K562 (cell line): Measurements from ENCODE around the gene SIGMAR1. TPM values are rescaled to one million over a fixed set of nuclear protein-coding genes. Genes with fewer than 3 reads are reported as not detected.

Experiments used
- ATAC-seq: fragments of 200-7000 bp; cut with Tn5 transposase; 3 replicates; pipeline ENCODE4 v1.9.1; 2020; ENCODE audit warnings: moderate library complexity
- BruUV-seq: library from RNA; stranded (reverse); fragments of 400-500 nt; replicated peaks from 2 replicates; lab custom pipeline; 2021; lab: Mats Ljungman, UMichigan
- CTCF ChIA-PET: fragments of 300-600 bp; formaldehyde crosslinking; extraction: SDS; loops from one replicate; lab custom pipeline; 2021; ENCODE audit warnings: low intra/inter-chr PET ratio; lab: Yijun Ruan, JAX
- POLR2A ChIA-PET: fragments of 300-600, 350-650 bp; sonication (Branson Sonifier 250); formaldehyde crosslinking; extraction: SDS; loops from one replicate; lab custom pipeline; 2021; ENCODE audit warnings: antibody characterized with exemption, inconsistent platforms; lab: Yijun Ruan, JAX
- DNase-seq, 4 experiments: peaks; one replicate each; pipeline versions ENCODE4 v3.0.0 to v3.0.0-alpha.2; 2011 to 2018; ENCODE audit warnings: low spot score in 3 of 4, mixed read lengths in 3 of 4; ENCODE audit errors: extremely low read depth in 1 of 4
- FAIRE-seq: peaks from 2 replicates; lab custom pipeline; 2011; peaks lifted over from hg19 to GRCh38; lab: Jason Lieb, UNC
- H2AFZ ChIP-seq: 2 replicates; pipeline ENCODE4 v1.6.0; 2011; ENCODE audit warnings: low read depth, low read length, control low read depth, inconsistent platforms
- H3K27ac ChIP-seq: fragments of 200-600 bp; 3 replicates; pipeline ENCODE4 v1.8.0; 2011; ENCODE audit warnings: low read depth, mild to moderate bottlenecking, control low read depth, inconsistent platforms, low read length, moderate library complexity, mixed read lengths; ENCODE audit errors: extremely low read depth
- H3K27me3 ChIP-seq, 2 experiments: fragments of 300-600 bp in 1 of 2; 2 replicates in 1 of 2; 3 replicates in 1 of 2; pipeline versions ENCODE4 v1.6.0 to v1.8.0; 2011; ENCODE audit warnings: inconsistent platforms in 2 of 2, low read length in 2 of 2, mild to moderate bottlenecking in 1 of 2, mixed read lengths in 1 of 2, moderate library complexity in 1 of 2; ENCODE audit not compliant: control insufficient read depth in 2 of 2, insufficient read depth in 2 of 2
- H3K36me3 ChIP-seq: fragments of 300-600 bp; 3 replicates; pipeline ENCODE4 v1.8.0; 2011; ENCODE audit warnings: mild to moderate bottlenecking, low read length, inconsistent platforms; ENCODE audit not compliant: control insufficient read depth, insufficient read depth
- H3K4me1 ChIP-seq, 2 experiments: fragments of 200-600 bp in 1 of 2; replicated peaks in 1 of 2; 2 replicates in 1 of 2; 3 replicates in 1 of 2; pipeline versions ENCODE4 v1.5.1 to v1.8.0; 2011; ENCODE audit warnings: inconsistent platforms in 2 of 2, low read length in 2 of 2, mild to moderate bottlenecking in 1 of 2, mixed read lengths in 1 of 2, moderate library complexity in 1 of 2; ENCODE audit not compliant: control insufficient read depth in 2 of 2, insufficient read depth in 2 of 2
- H3K4me2 ChIP-seq: 2 replicates; pipeline ENCODE4 v1.6.1; 2011; ENCODE audit warnings: low read length, control low read depth, inconsistent platforms, mixed read lengths; ENCODE audit not compliant: insufficient read depth
- H3K4me3 ChIP-seq: fragments of 200-600 bp; sonication (generic), shearing (Covaris generic); 2 replicates; pipeline ENCODE4 v1.5.1; 2016; ENCODE audit warnings: control low read depth, inconsistent platforms
- H3K79me2 ChIP-seq: fragments of 200-600 bp; 3 replicates; pipeline ENCODE4 v1.8.0; 2011; ENCODE audit warnings: low read length, inconsistent platforms; ENCODE audit not compliant: control insufficient read depth, insufficient read depth
- H3K9ac ChIP-seq, 2 experiments: 2 replicates each; pipeline versions ENCODE4 v1.6.0 to v1.6.1; 2011; ENCODE audit warnings: low read depth in 2 of 2, low read length in 2 of 2, control low read depth in 1 of 2, inconsistent platforms in 1 of 2, mild to moderate bottlenecking in 1 of 2, mixed read lengths in 1 of 2; ENCODE audit not compliant: insufficient read depth in 1 of 2
- H3K9me1 ChIP-seq: one replicate; pipeline ENCODE4 v1.6.0; 2011; ENCODE audit warnings: inconsistent platforms, mild to moderate bottlenecking, low read length, moderate library complexity; ENCODE audit not compliant: control insufficient read depth, insufficient read depth
- H3K9me3 ChIP-seq: replicated peaks from 2 replicates; pipeline ENCODE4 v1.5.1; 2011; ENCODE audit warnings: low read depth, low read length, inconsistent platforms; ENCODE audit not compliant: control insufficient read depth, insufficient read depth
- H4K20me1 ChIP-seq: replicated peaks from 2 replicates; pipeline ENCODE4 v1.6.1; 2011; ENCODE audit warnings: low read length, inconsistent platforms, mixed read lengths; ENCODE audit not compliant: control insufficient read depth, insufficient read depth
- CBX3 ChIP-seq, 2 experiments: IDR thresholded peaks; 1 replicate in 1 of 2; 2 replicates in 1 of 2; pipeline ENCODE4 v1.6.1; 2012; ENCODE audit warnings: inconsistent platforms in 2 of 2, low read length in 2 of 2, borderline replicate concordance in 1 of 2, control low read depth in 1 of 2
- DEAF1 ChIP-seq: fragments of 450-650 bp; formaldehyde crosslinking; IDR thresholded peaks from 2 replicates; pipeline ENCODE4 v1.4.0; 2020; ENCODE audit warnings: mild to moderate bottlenecking, moderate library complexity
- EP400 ChIP-seq: fragments of 450-650 bp; IDR thresholded peaks from 2 replicates; pipeline ENCODE4 v1.6.1; 2017; ENCODE audit warnings: antibody characterized with exemption, mild to moderate bottlenecking, moderate library complexity
- NR1H2 ChIP-seq: sonication (generic); formaldehyde crosslinking; IDR thresholded peaks from 2 replicates; pipeline ENCODE4 v1.4.0; 2020; ENCODE audit warnings: mild to moderate bottlenecking, missing genetic modification reagents
- RAD21 ChIP-seq, 2 experiments: fragments of 250-450 bp in 1 of 2; fragments of 450-650 bp in 1 of 2; sonication (Bioruptor Pico) in 1 of 2; formaldehyde crosslinking in 1 of 2; IDR thresholded peaks in 1 of 2; conservative IDR thresholded peaks in 1 of 2; 2 replicates each; pipeline versions ENCODE4 v1.4.0 to v1.8.0; 2020 to 2022; ENCODE audit warnings: mild to moderate bottlenecking in 2 of 2, moderate library complexity in 1 of 2
- REST ChIP-seq, 2 experiments: fragments of 450-650 bp; formaldehyde crosslinking in 1 of 2; IDR thresholded peaks; 2 replicates each; pipeline versions ENCODE4 v1.4.0 to v1.6.1; 2014 to 2020; ENCODE audit warnings: mild to moderate bottlenecking in 2 of 2, borderline replicate concordance in 1 of 2, low read depth in 1 of 2
- SMC3 ChIP-seq: conservative IDR thresholded peaks from 2 replicates; pipeline ENCODE4 v1.6.1; 2011; ENCODE audit warnings: low read depth, low read length, improper control_type of control experiment; ENCODE audit not compliant: insufficient read depth
- STAG1 ChIP-seq: sonication (generic); formaldehyde crosslinking; IDR thresholded peaks from 2 replicates; pipeline ENCODE4 v1.5.0; 2020; ENCODE audit warnings: missing genetic modification reagents, borderline replicate concordance
- XRCC5 ChIP-seq: fragments of 200-400 bp; formaldehyde crosslinking; IDR thresholded peaks from 2 replicates; pipeline ENCODE4 v1.6.1; 2017; ENCODE audit warnings: low read depth, mild to moderate bottlenecking, low read length
- WGBS: fragments of 100-300 bp; shearing (Covaris generic); methylation state at CpG from one replicate; pipeline ENCODE4 v1.1.6; 2016; ENCODE audit warnings: low coverage, mixed read lengths; ENCODE audit not compliant: insufficient coverage; ENCODE audit errors: missing lambda C conversion rate; 5-methylcytosine and 5-hydroxymethylcytosine counted together
- in situ Hi-C: fragments of 300-500 bp; cut with MboI; formaldehyde crosslinking; loops from 4 replicates; pipeline ENCODE4 v1.15.0; 2018; ENCODE audit warnings: inconsistent platforms, mixed read lengths
- intact Hi-C: fragments of 100-400 bp; cut with micrococcal nuclease; formaldehyde crosslinking; loops from 2 replicates; pipeline ENCODE4 v1.14.2; 2022
- polyA plus RNA-seq, 8 experiments: library from polyadenylated mRNA; depleted of rRNA in 4 of 8; stranded (reverse) in 5 of 8; unstranded in 3 of 8; fragments of >200 nt; fragmentation: Nextera tagmentation in 2 of 8; fragmentation: Illumina TruSeq in 1 of 8; extraction: Ambion mirVana in 2 of 8; extraction: Trizol in 1 of 8; gene quantifications; 2 replicates each; pipeline versions ENCODE4 v1.2.1 to v1.2.3, GENCODE V29; 2011 to 2014; ENCODE audit warnings: inconsistent platforms in 1 of 8, missing spikeins in 1 of 8
- total RNA-seq, 7 experiments: library from RNA; depleted of rRNA in 6 of 7; stranded (reverse); fragments of >200 nt in 6 of 7; fragmentation: Illumina TruSeq in 2 of 7; extraction: Trizol in 2 of 7; gene quantifications; 2 replicates each; pipeline versions ENCODE4 v1.2.1 to v1.2.3, GENCODE V29; 2011 to 2021; ENCODE audit warnings: low replicate concordance in 1 of 7

The SIGMAR1 gene
- total and polyA plus RNA-seq, 9 of the 15 experiments (the other 6 are each of a cell fraction or from before 2014, with no cell fraction given), result 6.9 to 80.0 (median 35.2) TPM

- H3K79me2 ChIP-seq, result no peaks in the 10 kb centered on the region
- intact Hi-C loops (loop anchor here (1.0 kb wide), 1 partner anchor 55 kb away; no protein-coding TSS in a partner anchor), in situ Hi-C loops (loop anchor here (10.0 kb wide), 1 partner anchor 199 kb away; no protein-coding TSS in a partner anchor)
- H3K27ac ChIP-seq, result no peak overlapping the region
- no peaks in the 10 kb centered on the region for H3K36me3 ChIP-seq
- no peak overlapping the region for H2AFZ ChIP-seq
- peak; percentile 75 to 81 (median 78) for DNase-seq
- no peaks in the 10 kb centered on the region for H3K27me3 ChIP-seq
- no peak overlapping the region for H3K4me3 ChIP-seq
- no peaks in the 10 kb centered on the region for H3K9me3 ChIP-seq
- no TSS peak for BruUV-seq
- CTCF ChIA-PET, result interaction anchor here (0.6 to 0.7 kb wide), 2 partner anchors 12 to 1499 kb away, joined by 4 read pairs; no protein-coding TSS in a partner anchor
- peak; percentile 93 for ATAC-seq
- H3K9me1 ChIP-seq, result no peaks in the 10 kb centered on the region
- peaks cover 10% of the 10 kb centered on the region; the same call in 1 of the 2 replicates for H4K20me1 ChIP-seq
- no peak overlapping the region for H3K9ac ChIP-seq
- peaks cover 0 to 7% of the 10 kb centered on the region in 2 experiments; a peak in 2 of 5 replicates for H3K4me1 ChIP-seq
- peak; percentile 90 for FAIRE-seq
- WGBS, result 25% methylated on average over 4 of the region's 4 CpGs
- POLR2A ChIA-PET, result interaction anchor here (0.5 to 1.0 kb wide), 2 partner anchors 28 to 193 kb away, joined by 3 read pairs; no protein-coding TSS in a partner anchor
- H3K4me2 ChIP-seq, result no peak overlapping the region
- TF ChIP-seq STAG1 (CRISPR knock-in tag) (peak; percentile 51; the same call in 1 of the 2 replicates), CBX3 (IDR thresholded peaks at IDR 0.05; ENCODE audit: borderline replicate concordance in 1 of 2, low read length in 2 of 2) (no peak), XRCC5 (0 out of 2 replicates have a peak, but pooled peaks have one; percentile 57), RAD21 (CRISPR knock-in tag; conservative IDR thresholded peaks at IDR 0.05 in 1 of 2, IDR thresholded peaks at IDR 0.05 in 1 of 2) (peak; percentile 71 to 87), DEAF1 (CRISPR knock-in tag) (peak; percentile 48), REST (IDR thresholded peaks at IDR 0.05; ENCODE audit: borderline replicate concordance) (peak; percentile 50), REST (CRISPR knock-in tag; IDR thresholded peaks at IDR 0.05; ENCODE audit: low read depth) (no peak), NR1H2 (no peak), SMC3 (peak; percentile 84), EP400 (no peak)
These were observed 33.9 kb downstream of the SIGMAR1 start for GRCh38 chr9:34603610-34604231.
